ENCODE data around the gene FYN.

The FYN gene

GRCh38 chr6:111663692-111664564 lies 209.3 kb downstream of the FYN start:
- H3K4me1 ChIP-seq (ENCODE audit: insufficient read depth, low read length), result peaks cover 73% of the 10 kb centered on the region
- no peaks in the 10 kb centered on the region for H3K36me3 ChIP-seq (ENCODE audit: insufficient read depth, low read length)
- H3K9ac ChIP-seq (ENCODE audit: low read length), result no peak overlapping the region
- H3K9me3 ChIP-seq (ENCODE audit: low read length), result no peaks in the 10 kb centered on the region
- peak overlapping the region in 1 of 2 donors; percentile 29 for H3K4me3 ChIP-seq (ENCODE audit: low read depth in 1 of 2, low read length in 2 of 2)
- H3K27ac ChIP-seq (ENCODE audit: low read depth, low read length), result peak overlapping the region; percentile 81
- H3K27me3 ChIP-seq (ENCODE audit: control insufficient read depth in 1 of 2, insufficient read depth in 2 of 2, low read length in 2 of 2), result no peaks in the 10 kb centered on the region

GRCh38 chr6:111662794-111663593 lies 210.3 kb downstream of the FYN start:
- Histone ChIP-seq H3K9me3 (ENCODE audit: low read length) (no peaks in the 10 kb centered on the region), H3K9ac (ENCODE audit: low read length) (no peak overlapping the region), H3K27me3 (ENCODE audit: control insufficient read depth in 1 of 2, insufficient read depth in 2 of 2, low read length in 2 of 2) (no peaks in the 10 kb centered on the region), H3K4me3 (ENCODE audit: low read depth in 1 of 2, low read length in 2 of 2) (peak overlapping the region in 1 of 2 donors; percentile 12), H3K4me1 (ENCODE audit: insufficient read depth, low read length) (peaks cover 70% of the 10 kb centered on the region), H3K36me3 (ENCODE audit: insufficient read depth, low read length) (no peaks in the 10 kb centered on the region), H3K27ac (ENCODE audit: low read depth, low read length) (peak overlapping the region; percentile 81)

GRCh38 chr6:111662072-111662793 lies 211.0 kb downstream of the FYN start:
- Histone ChIP-seq H3K27ac (ENCODE audit: low read depth, low read length) (peak overlapping the region; percentile 81), H3K4me1 (ENCODE audit: insufficient read depth, low read length) (peaks cover 62% of the 10 kb centered on the region), H3K9ac (ENCODE audit: low read length) (no peak overlapping the region), H3K27me3 (ENCODE audit: control insufficient read depth in 1 of 2, insufficient read depth in 2 of 2, low read length in 2 of 2) (no peaks in the 10 kb centered on the region), H3K4me3 (ENCODE audit: low read depth in 1 of 2, low read length in 2 of 2) (peak overlapping the region in 1 of 2 donors; percentile 12), H3K36me3 (ENCODE audit: insufficient read depth, low read length) (no peaks in the 10 kb centered on the region), H3K9me3 (ENCODE audit: low read length) (no peaks in the 10 kb centered on the region)

- Histone ChIP-seq H3K4me3 (ENCODE audit: low read depth in 1 of 2, low read length in 2 of 2) (peak overlapping the region in 1 of 2 donors; percentile 12), H3K36me3 (ENCODE audit: insufficient read depth, low read length) (no peaks in the 10 kb centered on the region), H3K4me1 (ENCODE audit: insufficient read depth, low read length) (peaks cover 56% of the 10 kb centered on the region), H3K27me3 (ENCODE audit: control insufficient read depth in 1 of 2, insufficient read depth in 2 of 2, low read length in 2 of 2) (no peaks in the 10 kb centered on the region), H3K9ac (ENCODE audit: low read length) (no peak overlapping the region), H3K27ac (ENCODE audit: low read depth, low read length) (peak overlapping the region; percentile 81), H3K9me3 (ENCODE audit: low read length) (no peaks in the 10 kb centered on the region)
Observed at GRCh38 chr6:111661541-111662061, 211.7 kb downstream of the FYN start.

- Histone ChIP-seq H3K9ac (ENCODE audit: low read length) (no peak overlapping the region), H3K36me3 (ENCODE audit: insufficient read depth, low read length) (no peaks in the 10 kb centered on the region), H3K27ac (ENCODE audit: low read depth, low read length) (no peak overlapping the region), H3K9me3 (ENCODE audit: low read length) (no peaks in the 10 kb centered on the region), H3K4me3 (ENCODE audit: low read depth in 1 of 2, low read length in 2 of 2) (no peak overlapping the region), H3K4me1 (ENCODE audit: insufficient read depth, low read length) (peaks cover 48% of the 10 kb centered on the region), H3K27me3 (ENCODE audit: control insufficient read depth in 1 of 2, insufficient read depth in 2 of 2, low read length in 2 of 2) (no peaks in the 10 kb centered on the region)
Observed at GRCh38 chr6:111660531-111660930, 212.7 kb downstream of the FYN start.

- Histone ChIP-seq H3K9me3 (ENCODE audit: low read length) (no peaks in the 10 kb centered on the region), H3K9ac (ENCODE audit: low read length) (no peak overlapping the region), H3K4me3 (ENCODE audit: low read depth in 1 of 2, low read length in 2 of 2) (peak overlapping the region in 1 of 2 donors; percentile 20), H3K27ac (ENCODE audit: low read depth, low read length) (peak overlapping the region; percentile 52), H3K27me3 (ENCODE audit: control insufficient read depth in 1 of 2, insufficient read depth in 2 of 2, low read length in 2 of 2) (no peaks in the 10 kb centered on the region), H3K36me3 (ENCODE audit: insufficient read depth, low read length) (no peaks in the 10 kb centered on the region), H3K4me1 (ENCODE audit: insufficient read depth, low read length) (peaks cover 30% of the 10 kb centered on the region)
Observed at GRCh38 chr6:111658462-111659154, 214.6 kb downstream of the FYN start.

GRCh38 chr6:111657146-111657545 lies 216.1 kb downstream of the FYN start:
- no peak overlapping the region for H3K9ac ChIP-seq (ENCODE audit: low read length)
- no peaks in the 10 kb centered on the region for H3K36me3 ChIP-seq (ENCODE audit: insufficient read depth, low read length)
- H3K4me3 ChIP-seq (ENCODE audit: low read depth in 1 of 2, low read length in 2 of 2), result no peak overlapping the region
- H3K27me3 ChIP-seq (ENCODE audit: control insufficient read depth in 1 of 2, insufficient read depth in 2 of 2, low read length in 2 of 2), result no peaks in the 10 kb centered on the region
- peaks cover 16% of the 10 kb centered on the region for H3K4me1 ChIP-seq (ENCODE audit: insufficient read depth, low read length)
- no peaks in the 10 kb centered on the region for H3K9me3 ChIP-seq (ENCODE audit: low read length)
- H3K27ac ChIP-seq (ENCODE audit: low read depth, low read length), result no peak overlapping the region

GRCh38 chr6:111653979-111654378 lies 219.3 kb downstream of the FYN start:
- Histone ChIP-seq H3K4me1 (ENCODE audit: insufficient read depth, low read length) (peaks cover 7% of the 10 kb centered on the region), H3K36me3 (ENCODE audit: insufficient read depth, low read length) (no peaks in the 10 kb centered on the region), H3K27me3 (ENCODE audit: control insufficient read depth in 1 of 2, insufficient read depth in 2 of 2, low read length in 2 of 2) (no peaks in the 10 kb centered on the region), H3K4me3 (ENCODE audit: low read depth in 1 of 2, low read length in 2 of 2) (no peak overlapping the region), H3K9me3 (ENCODE audit: low read length) (no peaks in the 10 kb centered on the region), H3K27ac (ENCODE audit: low read depth, low read length) (no peak overlapping the region), H3K9ac (ENCODE audit: low read length) (no peak overlapping the region)

- no peak overlapping the region for H3K4me3 ChIP-seq (ENCODE audit: low read depth in 1 of 2, low read length in 2 of 2)
- H3K9ac ChIP-seq (ENCODE audit: low read length), result no peak overlapping the region
- H3K27ac ChIP-seq (ENCODE audit: low read depth, low read length), result no peak overlapping the region
- H3K9me3 ChIP-seq (ENCODE audit: low read length), result no peaks in the 10 kb centered on the region
- no peaks in the 10 kb centered on the region for H3K27me3 ChIP-seq (ENCODE audit: control insufficient read depth in 1 of 2, insufficient read depth in 2 of 2, low read length in 2 of 2)
- H3K4me1 ChIP-seq (ENCODE audit: insufficient read depth, low read length), result peaks cover 3% of the 10 kb centered on the region
- H3K36me3 ChIP-seq (ENCODE audit: insufficient read depth, low read length), result no peaks in the 10 kb centered on the region
Observed at GRCh38 chr6:111653434-111653833, 219.8 kb downstream of the FYN start.

- Histone ChIP-seq H3K4me3 (ENCODE audit: low read depth in 1 of 2, low read length in 2 of 2) (no peak overlapping the region), H3K27me3 (ENCODE audit: control insufficient read depth in 1 of 2, insufficient read depth in 2 of 2, low read length in 2 of 2) (no peaks in the 10 kb centered on the region), H3K27ac (ENCODE audit: low read depth, low read length) (no peak overlapping the region), H3K36me3 (ENCODE audit: insufficient read depth, low read length) (no peaks in the 10 kb centered on the region), H3K9ac (ENCODE audit: low read length) (no peak overlapping the region), H3K4me1 (ENCODE audit: insufficient read depth, low read length) (peaks cover 1% of the 10 kb centered on the region), H3K9me3 (ENCODE audit: low read length) (no peaks in the 10 kb centered on the region)
Observed at GRCh38 chr6:111652156-111652555, 221.1 kb downstream of the FYN start.
